HG02973 (cell line): ENCODE data around the gene PIGB.
"Not testable (repeated sequence)": the region's sequence is repeated elsewhere in the genome, so short reads cannot be mapped to it uniquely, and the experiment has no call there.

Experiments
- ATAC-seq: cut with Tn5 transposase; IDR thresholded peaks from one replicate; pipeline ENCODE4 v1.9.1; 2021; ENCODE audit warnings: moderate library complexity; ENCODE audit not compliant: unreplicated experiment

PIGB gene

GRCh38 chr15:55372701-55373440, 53.8 kb downstream of the PIGB start:
- no peak for ATAC-seq

GRCh38 chr15:55379095-55379494, 60.1 kb downstream of the PIGB start:
- no peak for ATAC-seq

- ATAC-seq, result no peak
These were observed 62.6 kb downstream of the PIGB start for GRCh38 chr15:55381595-55381994.

GRCh38 chr15:55383687-55384086, 64.7 kb downstream of the PIGB start:
- no peak for ATAC-seq

GRCh38 chr15:55387027-55387426, 68.0 kb downstream of the PIGB start:
- ATAC-seq, result no peak

DNA sequence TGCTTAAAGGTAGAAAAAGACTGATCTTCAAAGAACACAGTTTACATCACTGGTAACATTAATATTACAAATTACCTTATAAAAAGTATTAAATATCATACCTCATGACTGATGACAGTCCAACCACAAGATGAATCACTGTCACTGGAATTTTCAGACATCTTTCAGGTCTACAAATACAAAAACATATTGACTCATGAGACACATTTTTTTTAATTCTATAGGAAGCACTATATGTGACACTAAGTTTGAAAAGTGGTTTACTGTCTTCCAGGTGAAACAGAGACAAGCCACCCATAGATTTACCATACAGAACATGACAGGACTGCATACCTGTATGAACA, 70.2 kb downstream of the PIGB start:
- no peak for ATAC-seq

GRCh38 chr15:55394694-55395093, 75.7 kb downstream of the PIGB start:
- no peak for ATAC-seq

DNA sequence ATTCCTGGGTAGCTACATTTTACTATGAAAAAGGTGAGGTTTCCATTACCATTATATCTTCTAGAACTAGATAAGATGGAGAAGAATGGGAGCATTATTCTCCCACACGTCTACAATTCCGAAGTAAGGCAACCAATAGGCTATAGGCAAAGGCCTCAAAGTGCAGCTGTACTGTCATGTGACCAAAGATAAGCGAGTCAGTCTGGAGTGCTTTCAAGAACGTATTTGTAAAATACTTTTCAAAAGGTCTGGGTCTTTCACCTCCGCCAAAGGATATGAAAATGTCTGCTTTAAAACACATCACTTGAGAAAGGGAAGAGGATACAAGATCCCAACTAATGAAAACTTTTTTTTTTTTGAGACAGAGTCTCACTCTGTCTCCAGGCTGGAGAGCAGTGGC, 79.2 kb downstream of the PIGB start:
- no peak for ATAC-seq

DNA sequence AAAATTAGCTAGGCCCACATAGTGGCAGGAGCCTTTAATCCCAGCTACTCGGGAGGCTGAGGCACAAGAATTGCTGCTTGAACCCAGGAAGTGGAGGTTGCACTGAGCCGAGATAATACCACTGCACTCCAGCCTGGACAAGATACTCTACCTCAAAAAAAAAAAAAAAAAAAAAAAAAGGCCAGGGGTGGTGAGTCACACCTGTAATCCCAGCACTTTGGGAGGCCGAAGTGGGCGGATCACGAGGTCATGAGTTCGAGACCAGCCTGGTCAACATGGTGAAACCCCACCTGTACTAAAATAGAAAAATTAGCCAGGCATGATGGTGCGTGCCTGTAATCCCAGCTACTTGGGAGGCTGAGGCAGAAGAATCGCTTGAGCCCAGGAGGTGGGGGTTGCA, 81.0 kb downstream of the PIGB start:
- ATAC-seq, result not testable (repeated sequence)

GRCh38 chr15:55401786-55402246, 82.8 kb downstream of the PIGB start:
- ATAC-seq, result no peak

GRCh38 chr15:55402707-55403106, 83.7 kb downstream of the PIGB start:
- peak; percentile 46 for ATAC-seq

GRCh38 chr15:55403531-55403930, 84.5 kb downstream of the PIGB start:
- ATAC-seq, result no peak
